C1 segment of cervical spinal cord (tissue), 14 donors: ENCODE measurements around the gene HK3.

Experiments used
- DNase-seq, 14 donors: peaks; one replicate each; lab custom pipeline; 2025; lab: John Stamatoyannopoulos, UW

Gene HK3

GRCh38 chr5:176902911-176903664 is 3.9 kb upstream of the HK3 start:
- DNase-seq, result no peak

GRCh38 chr5:176902102-176902814 is 3.1 kb upstream of the HK3 start:
- no peak for DNase-seq

- no peak for DNase-seq
Measured at GRCh38 chr5:176901260-176902101, 2.3 kb upstream of the HK3 start.

- DNase-seq, result no peak
Measured at GRCh38 chr5:176900780-176901204, 1.6 kb upstream of the HK3 start.

DNA sequence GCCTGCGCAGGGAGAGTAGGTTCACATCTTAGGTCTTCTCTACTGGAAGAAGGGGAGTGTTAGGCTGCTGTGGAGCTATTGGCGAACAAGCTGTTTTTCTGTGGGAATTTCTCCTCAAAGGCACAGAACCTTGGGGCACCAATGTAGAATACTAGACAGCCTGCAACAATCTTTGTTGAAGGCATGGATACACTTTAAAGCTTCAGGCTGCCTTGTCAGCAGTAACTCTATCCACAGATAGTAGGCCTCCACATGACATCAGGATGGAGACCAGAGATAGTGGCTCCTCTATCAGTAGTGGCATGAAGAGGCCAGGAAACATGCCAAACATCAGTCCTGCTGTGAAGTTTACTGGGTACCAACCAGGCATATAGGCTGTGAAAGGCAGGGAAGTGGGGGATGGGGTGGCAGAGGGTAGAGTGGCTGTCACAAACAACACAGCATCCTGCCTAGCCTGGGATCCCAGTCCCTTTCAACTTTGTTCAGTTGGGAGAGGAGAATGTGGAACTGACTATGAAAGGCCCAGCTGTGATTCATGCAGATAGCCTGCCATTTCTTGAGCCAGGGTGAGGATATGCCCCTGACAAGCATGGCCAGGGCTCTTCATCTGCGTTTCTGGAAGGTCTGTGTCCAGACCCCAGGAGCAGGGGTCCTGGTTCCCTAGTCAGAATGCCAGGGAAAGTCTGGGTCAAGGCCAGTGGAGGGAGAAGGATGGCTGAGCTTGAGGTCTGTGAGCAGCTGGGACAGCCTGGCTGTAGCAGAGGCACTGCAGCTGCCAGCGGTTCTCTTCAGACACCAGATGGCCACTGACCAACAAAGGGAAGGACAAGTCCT is 1.0 kb upstream of the HK3 start:
- DNase-seq, result peak in 2 of 14 donors; percentile 6

GRCh38 chr5:176897263-176897662 is 1.9 kb downstream of the HK3 start:
- no peak for DNase-seq

- DNase-seq, result no peak
Measured at GRCh38 chr5:176895831-176896230, 3.3 kb downstream of the HK3 start.

GRCh38 chr5:176894298-176894697 is 4.8 kb downstream of the HK3 start:
- no peak for DNase-seq

DNA sequence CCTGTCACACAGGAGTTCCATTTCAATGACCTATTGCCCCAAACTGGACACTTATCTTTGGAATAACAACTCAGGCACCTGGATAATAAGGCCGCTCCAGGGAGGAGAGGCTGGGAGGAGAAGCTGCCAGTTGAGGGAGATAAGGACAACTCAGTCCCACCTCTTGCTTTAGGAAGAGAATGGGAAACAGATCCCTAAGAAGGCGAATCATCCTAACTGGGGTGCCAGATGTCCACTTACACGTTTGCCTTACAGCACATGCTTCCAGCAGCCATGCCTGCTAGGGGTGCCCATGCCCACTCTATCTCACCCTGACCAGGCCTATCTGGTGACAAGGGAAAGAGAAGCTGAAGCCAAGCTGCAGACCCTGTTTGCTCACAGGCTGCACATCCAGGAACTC is 6.5 kb downstream of the HK3 start:
- no peak for DNase-seq

- DNase-seq, result no peak
Measured at GRCh38 chr5:176891331-176891958, 7.7 kb downstream of the HK3 start.

DNA sequence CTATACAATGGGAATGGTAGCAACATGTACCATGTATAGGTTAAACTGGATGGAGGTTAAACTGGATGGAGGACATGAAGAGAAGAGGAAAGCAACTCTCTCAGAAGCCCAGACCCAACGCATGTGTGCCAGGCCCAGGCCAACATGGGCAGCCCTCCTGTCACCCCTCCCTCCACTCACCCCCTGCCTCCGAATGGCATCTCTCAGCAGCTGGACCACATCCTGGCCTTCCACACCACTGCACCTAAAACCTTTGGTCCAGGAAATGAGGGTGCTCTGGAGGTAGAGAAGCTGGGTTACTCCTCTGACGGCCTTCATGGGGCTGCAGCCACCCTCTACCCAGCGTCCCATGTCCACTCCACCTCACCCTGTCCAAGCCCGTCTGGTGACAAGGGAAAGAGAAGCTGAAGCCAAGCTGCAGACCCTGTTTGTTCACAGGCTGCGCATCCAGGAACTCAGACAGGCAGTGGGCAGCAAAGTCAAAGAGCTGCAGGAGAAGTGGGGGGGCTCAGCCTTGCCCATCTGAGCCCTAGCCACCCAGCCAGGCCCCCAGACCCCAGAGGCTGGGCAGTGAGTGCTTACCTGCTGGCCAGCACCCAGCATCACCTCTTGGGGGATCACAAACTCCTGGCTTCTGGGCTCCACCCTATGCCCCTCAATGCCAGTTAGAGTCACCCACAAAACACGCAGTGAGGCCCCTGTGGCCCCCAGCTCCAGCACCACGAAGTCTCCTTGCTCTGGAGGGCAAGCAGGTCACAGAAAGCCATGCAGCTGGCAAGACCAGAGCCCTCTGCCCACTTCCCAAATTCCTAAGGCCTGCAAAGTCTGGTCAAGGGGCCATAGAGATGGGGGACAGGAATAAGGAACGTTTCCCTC is 8.5 kb downstream of the HK3 start:
- no peak for DNase-seq

DNA sequence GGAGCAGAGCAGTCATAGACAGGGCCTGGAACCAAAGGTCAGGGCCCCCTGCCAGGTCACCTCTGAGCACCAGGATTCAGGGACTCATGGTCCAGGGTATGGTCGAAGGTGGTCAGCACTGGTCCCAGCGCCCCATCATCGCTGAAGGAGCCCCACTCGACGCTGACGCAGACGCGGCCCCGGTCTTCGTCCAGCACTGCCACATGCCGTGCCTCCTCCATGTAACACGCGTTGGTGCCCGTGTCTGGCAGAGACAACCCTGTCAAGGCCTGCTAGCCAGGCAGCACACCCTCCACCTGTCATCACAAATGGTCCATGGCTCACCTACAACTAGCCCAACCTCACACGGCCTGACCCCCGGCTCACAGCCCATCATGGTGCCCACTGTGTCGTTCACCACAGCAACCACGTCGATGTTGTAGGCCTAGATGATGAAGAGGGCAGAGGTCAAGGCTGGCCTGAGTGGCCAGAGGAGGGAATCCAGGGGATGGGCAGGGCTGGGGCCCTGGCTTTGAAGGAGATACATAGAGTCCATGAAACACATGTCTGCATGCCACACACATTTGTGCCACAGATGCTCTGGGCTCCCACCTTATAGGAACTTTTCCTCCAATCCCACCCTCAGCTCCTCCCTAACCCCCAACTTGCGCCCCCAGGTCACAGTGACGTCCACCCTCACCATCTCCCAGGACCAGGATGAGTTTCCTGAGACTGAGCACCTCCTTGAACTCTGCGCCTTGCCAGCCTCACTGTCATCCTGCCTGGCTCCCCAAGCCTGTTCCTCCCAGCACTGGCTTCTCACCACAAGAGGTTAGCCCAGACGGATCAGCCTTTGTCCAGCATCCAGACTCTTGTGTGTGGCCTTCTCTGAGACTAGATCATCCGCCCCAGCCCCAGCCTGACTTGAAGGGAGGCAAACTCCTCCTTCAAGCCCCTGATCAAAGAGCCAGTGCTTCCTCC is 9.5 kb downstream of the HK3 start:
- DNase-seq, result no peak

DNA sequence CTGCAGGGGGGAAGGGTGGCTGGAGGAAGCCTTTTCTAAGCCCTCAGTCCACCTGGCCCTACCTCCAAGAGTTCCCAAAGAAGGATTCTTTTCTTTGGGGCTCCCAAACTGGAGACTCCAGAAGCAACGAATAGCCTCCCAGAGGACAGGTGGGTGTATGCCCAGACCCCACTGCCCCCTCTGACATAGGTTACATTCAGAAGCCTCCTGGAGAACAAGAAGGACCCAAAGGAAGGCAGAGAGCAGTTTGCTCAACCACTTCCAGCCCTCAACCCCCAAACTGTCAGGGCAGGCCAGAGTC is 10.3 kb downstream of the HK3 start:
- no peak for DNase-seq

DNA sequence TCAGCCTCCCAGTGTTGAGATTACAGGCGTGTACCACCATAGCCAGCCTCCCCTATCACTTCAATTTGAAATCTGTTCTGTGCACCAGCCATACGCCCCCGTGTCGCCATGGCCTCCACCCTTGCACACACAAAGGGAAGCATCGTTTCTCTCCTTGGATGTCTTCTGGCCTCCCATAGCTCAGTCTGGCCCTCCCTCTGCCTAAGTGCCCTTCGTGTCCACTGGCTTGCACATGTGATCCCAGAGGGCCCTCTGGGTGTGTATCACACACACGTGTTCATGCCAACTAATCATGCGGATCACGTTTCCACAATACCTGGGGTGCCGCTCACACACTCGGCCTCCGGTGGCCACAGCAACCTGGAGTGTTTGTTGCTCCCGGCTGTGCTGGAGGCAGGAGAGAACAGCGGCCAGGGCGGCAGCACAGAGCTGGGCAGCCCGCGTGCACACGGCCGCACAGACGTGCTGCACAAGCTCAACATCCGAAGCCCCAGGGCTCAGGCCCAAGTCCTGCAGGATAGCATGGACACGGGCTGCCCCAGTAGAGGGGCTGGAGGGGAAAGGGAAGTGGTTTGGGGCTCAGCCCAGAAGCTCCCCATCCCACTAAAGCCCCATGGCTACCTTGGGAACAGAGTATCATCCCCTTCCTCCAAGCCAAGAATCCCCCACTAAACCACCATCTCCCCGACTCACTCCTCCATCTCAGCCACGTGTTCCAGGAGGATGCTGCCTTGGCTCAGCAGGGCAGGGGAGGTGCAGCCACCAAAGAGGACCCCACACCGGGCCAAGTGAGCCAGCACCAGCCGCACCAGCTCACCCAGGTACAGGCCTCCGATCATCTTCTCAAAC is 10.9 kb downstream of the HK3 start:
- no peak for DNase-seq

DNA sequence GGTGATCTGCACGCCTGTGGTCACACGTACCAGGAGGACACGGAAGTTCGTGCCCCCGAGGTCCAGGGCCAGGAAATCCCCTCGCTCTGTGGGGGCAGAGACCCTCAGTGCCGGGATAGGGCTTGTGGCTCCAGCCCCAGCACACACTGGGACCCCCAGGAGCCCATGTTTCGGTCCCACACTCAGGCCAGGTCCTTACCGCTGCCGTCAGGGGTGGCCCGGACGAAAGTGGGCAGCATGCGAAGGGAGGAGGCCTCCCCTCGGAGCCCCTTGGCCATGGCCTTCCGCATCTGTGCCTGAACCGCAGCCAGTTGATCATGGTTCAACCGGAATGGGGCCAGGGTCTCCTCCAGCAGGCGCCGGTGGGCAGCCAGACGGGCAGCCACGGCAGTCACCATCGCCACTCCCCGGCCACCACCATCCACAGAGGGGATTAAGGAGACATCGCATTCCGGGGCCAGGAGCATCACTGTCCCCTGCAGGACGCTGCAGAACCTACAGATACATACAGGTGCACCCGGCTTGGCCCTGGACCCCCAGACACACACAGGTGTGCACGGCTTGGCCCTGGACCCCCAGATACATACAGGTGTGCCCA is 11.8 kb downstream of the HK3 start:
- no peak for DNase-seq

GRCh38 chr5:176886336-176887251 is 12.6 kb downstream of the HK3 start:
- no peak for DNase-seq

DNA sequence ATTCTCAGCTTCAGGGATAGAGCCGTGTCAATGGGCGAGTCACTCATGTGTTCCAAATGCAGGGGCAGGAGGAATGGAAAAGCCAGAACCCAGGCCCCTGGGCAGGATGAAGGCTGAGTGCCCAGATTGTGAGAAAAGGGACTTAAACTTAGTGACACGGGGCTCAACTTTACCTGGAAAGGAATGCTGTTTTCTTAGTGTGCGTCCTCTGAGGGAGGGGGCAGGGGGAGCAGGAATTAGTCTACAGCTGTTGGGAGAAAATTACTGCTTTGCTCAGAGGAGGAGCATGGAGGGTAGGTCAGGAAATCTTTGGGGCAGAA is 14.6 kb downstream of the HK3 start:
- no peak for DNase-seq
